ENCODE results near the gene BLNK. TPM values are rescaled to one million over a fixed set of nuclear protein-coding genes. Genes with fewer than 3 reads are reported as not detected.
A peak's percentile ranks its signal among the peaks of the same experiment; 100 is the strongest.

The BLNK gene
- total and polyA plus RNA-seq, 2 experiments from 2014 or later: 0.11 TPM; not detected in 1

GRCh38 chr10:96222908-96223307 lies 48.5 kb downstream of the BLNK start (continued):
- no peak for TF ChIP-seq ZNF462 (CRISPR knock-in tag; IDR thresholded peaks at IDR 0.05)

GRCh38 chr10:96222441-96222840 lies 48.9 kb downstream of the BLNK start:
- ATAC-seq: peak; percentile 86
- Histone ChIP-seq H3K9me2 (ENCODE audit: insufficient read depth) (peaks cover 11% of the 10 kb centered on the region; the same call in 1 of the 2 replicates), H3K4me3 (no peak overlapping the region; the same call in 1 of the 2 replicates), H2AFZ (peak overlapping the region; percentile 56; the same call in 1 of the 2 replicates), H3K27ac (ENCODE audit: low read depth) (no peak overlapping the region), H3K4me1 (ENCODE audit: insufficient read depth) (peaks cover 29% of the 10 kb centered on the region), H4K20me1 (replicated peaks; ENCODE audit: insufficient read depth) (no peaks in the 10 kb centered on the region), H3K27me3 (ENCODE audit: insufficient read depth) (no peaks in the 10 kb centered on the region), H3K79me2 (replicated peaks; ENCODE audit: insufficient read depth) (no peaks in the 10 kb centered on the region), H3K4me2 (peak overlapping the region; percentile 61), H3F3A (replicated peaks; ENCODE audit: low read depth) (peaks cover 8% of the 10 kb centered on the region; the same call in 1 of the 2 replicates), H3K36me3 (ENCODE audit: insufficient read depth) (no peaks in the 10 kb centered on the region; the same call in 1 of the 2 replicates)
- H3K4me3 Mint-ChIP-seq: no peak overlapping the region
- H3K9me3 Mint-ChIP-seq: no peaks in the 10 kb centered on the region
- peak; percentile 58 for DNase-seq (ENCODE audit: low spot score)
- H3K27me3 Mint-ChIP-seq (ENCODE audit: insufficient read depth, low read depth, poor library complexity): peaks cover 9% of the 10 kb centered on the region
- H3K4me1 Mint-ChIP-seq: peaks cover 35% of the 10 kb centered on the region
- H3K36me3 Mint-ChIP-seq (ENCODE audit: low read depth): no peaks in the 10 kb centered on the region
- no peak overlapping the region for H3K27ac Mint-ChIP-seq
- TF ChIP-seq CTCF (conservative IDR thresholded peaks at IDR 0.05; ENCODE audit: low read depth in 2 of 2) (peak; percentile 8 to 32; a peak in 1 of 4 replicates), ZNF114 (CRISPR knock-in tag; IDR thresholded peaks at IDR 0.05) (peak; percentile 70; the same call in 1 of the 2 replicates), EZH2phosphoT487 (IDR thresholded peaks at IDR 0.05; ENCODE audit: unreplicated experiment) (no peak), POLR2AphosphoS5 (IDR thresholded peaks at IDR 0.05; ENCODE audit: low read depth) (no peak), ETS1 (IDR thresholded peaks at IDR 0.05) (no peak), ZNF462 (CRISPR knock-in tag; IDR thresholded peaks at IDR 0.05) (peak; percentile 94)
